Fibroblast of gingiva (primary cell): Measurements from ENCODE around the gene PGBD5.

ENCODE experiments used
- DNase-seq: peaks from one replicate; pipeline ENCODE4 v3.0.0-alpha.2; 2011; ENCODE audit warnings: low read depth

Gene PGBD5

DNA sequence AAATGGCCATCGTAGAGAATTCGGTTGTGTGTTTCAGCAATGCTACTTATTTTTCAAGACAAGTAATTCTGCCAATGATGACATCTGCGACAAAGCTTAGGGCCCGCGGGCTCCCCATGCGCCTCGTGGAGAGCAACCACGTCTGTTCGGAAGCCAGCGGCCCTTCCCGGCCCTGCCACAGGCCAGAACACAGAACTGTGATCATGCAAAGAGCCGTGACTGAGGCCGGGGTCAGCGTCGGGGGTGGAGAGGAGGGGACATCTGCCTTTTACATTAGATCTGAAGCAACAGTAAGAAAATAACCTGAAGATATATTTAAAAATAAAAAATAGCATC lies 103.7 kb downstream of the PGBD5 start:
- no peak for DNase-seq

DNA sequence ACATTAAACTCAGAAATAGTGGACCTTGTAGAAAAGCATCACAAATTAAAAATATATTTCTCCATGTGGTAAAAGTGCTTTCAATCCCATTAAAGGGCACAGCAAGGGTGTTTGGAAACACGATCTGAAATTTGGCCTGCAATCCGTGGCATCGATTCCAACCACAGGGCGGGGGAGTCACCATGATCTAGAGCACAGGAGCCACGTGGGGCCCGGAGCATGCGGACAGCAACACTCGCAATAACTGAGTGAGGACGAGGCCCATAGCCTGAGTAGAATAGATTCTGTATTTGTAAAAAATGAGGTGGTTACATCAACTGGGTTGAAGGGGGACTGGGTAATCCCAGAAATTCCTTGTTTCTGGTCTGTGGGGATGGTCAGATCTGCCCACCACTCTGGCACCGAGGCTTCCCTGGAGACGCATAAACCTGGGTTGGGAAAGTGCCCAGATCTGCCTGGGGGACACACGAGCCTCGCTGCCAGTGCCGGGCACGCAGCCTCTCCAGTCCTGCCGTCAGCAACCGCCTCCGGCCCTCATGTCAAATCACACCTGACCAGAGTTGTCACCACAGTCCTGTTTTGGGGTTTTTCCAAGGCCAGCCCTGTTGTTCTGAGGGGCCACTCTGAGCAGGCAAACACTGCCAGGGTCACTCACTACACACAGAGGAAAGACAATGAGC lies 104.3 kb downstream of the PGBD5 start:
- DNase-seq = no peak

DNA sequence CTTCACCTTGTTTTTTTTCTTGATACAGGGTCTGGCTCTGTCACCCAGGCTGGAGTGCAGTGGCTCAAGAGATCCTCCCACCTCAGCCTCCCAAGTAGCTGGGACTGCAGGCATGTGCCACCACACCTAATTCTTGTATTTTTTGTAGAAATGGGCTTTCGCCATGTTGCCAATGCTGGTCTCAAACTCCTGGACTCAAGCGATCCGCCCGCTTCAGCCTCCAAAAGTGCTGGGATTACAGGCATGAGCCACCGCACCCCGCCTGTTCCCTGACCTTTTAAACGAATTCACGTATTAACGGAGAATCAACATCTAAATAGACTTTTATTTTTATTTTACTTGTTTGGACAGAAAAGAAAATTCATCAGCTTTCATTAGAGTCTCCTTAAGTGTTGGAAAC lies 104.8 kb downstream of the PGBD5 start:
- no peak for DNase-seq

DNA sequence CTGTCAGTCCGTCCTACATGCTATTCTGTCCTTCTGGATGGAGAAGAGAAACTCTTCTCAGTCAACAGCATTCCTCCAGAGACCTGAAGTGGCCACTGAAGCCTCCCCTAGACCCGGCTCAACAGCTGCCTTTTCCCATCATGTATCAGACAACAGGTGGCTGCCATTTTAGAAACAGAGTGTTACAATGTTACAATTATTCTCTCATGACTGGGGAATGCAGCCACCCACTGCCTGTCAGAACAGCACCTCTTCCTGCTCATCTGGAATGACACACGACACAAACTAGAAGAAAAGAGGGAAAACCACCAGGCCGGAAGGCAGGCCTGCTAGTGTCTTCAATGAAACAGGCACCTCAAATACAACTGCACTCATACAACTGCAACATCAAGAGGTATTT lies 105.3 kb downstream of the PGBD5 start:
- no peak for DNase-seq

DNA sequence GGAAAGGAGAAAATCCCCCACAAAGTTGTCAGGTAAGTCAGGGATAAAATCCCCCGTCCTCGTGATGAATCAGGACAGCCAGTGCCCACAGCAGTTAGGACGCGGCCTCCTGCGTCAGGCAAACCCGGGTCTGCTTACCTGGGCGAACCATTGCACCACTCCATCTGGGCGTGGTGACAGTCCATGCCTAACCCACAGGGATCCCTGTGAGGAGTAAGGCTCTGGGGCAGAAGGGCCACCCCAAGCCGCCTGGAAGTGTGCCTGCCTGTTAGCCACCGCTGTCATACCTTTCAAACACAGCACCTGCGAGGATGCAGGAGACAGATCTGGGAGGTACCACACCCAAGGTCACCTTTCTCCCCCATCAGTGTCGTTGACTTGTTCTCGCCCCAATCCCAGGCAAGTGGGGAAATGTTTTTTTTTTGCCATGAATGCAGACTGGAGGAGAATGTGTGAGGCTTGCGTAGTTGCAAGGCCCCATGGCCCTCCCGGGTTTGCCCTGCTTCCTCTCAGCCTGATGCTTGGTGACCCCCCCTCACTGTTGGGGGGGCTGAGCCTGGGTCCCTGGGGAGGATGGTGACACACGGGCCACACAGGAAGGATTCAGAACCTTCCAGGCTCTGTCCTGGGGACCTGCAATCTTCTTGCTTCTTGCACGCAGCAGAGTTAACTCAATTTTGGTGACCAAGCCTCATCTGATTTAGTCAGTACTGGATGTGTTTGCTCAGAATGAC lies 107.0 kb downstream of the PGBD5 start:
- DNase-seq = no peak

DNA sequence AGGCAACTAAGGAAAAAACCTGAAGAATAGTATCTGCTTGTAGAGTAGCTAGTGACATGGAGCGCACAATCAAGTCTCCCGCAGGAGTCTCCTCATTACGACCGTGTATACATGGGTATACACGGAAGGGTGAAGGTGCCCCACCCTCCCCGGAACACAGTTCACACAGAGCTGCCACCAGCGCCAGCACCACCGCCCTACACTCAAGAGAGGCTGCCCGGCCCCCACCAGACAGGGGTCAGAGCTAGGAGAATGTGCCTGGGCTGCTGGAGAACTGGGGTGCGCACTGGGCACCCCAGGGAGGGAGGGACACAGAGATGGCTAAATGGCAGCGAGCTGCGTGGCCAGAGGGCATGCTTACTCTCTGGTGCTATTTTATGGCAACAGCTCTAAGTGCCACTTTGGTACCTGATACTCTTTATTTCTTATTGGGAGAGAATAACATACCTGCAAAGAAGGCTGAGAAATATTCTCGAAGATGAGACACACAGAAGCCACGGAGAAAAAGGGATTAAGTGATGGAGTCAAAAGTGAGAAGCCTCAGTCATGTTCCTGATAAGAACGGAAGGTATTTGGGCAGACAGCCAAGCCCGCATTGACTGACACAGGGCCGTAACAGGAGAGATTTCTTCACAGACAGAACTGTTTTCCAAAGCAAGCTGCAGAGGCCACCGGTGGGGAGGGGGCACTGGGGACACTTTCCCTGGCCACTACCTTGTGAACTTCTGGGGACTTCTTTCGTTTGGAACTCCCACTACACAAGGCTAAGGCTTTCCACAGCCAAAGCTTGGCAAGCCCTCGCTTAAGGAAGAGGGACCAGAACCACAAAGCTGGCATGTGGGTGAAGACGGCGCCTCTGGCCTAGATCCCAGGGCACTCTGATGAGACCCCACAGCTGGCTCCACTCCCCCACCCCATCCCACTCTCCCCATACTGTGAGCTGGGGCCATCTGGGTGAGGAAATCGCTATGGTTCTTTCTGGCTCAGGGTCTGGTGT lies 108.0 kb downstream of the PGBD5 start:
- DNase-seq = no peak

DNA sequence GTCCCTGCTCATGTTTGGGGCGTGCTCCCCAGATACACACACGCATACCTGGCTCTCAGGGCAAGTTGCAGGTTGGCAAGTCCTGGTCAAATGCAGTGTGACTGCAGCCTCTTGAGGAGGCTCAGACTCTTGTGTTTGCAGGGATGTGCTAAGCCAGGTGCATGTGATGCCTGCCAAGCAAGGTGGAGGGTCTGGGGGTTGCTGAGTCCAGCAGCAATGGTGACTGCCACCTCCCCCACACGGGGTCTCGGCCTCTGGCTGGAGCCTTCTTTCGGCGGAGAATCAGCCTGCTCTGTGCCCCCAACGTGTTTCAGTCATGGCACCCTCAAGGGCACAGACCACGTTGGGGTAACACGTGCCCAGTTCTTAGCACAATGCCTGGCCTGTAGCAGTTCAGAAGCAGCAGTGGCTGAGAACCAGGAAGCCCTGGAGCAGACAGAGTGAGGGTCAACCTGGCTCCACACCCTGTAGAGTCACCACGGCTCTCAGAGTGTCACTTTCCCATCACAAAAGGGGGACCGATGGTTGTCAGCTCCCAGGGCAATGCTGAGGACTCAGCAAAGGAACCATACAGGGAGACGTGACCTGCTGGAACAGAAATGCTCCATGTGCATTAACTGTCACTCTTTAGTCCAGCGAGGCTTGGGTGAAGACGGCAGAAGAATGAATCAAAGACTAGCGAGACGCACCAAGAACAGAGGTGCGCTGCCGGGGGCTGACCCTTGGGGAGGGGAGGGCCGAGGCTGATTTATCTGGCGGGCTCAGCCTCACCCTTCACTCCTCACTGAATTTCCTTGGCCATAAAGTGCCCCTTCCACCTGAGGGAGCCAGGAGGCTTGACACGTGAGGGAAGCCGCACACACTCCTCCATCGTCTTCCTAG lies 109.0 kb downstream of the PGBD5 start:
- DNase-seq = no peak

DNA sequence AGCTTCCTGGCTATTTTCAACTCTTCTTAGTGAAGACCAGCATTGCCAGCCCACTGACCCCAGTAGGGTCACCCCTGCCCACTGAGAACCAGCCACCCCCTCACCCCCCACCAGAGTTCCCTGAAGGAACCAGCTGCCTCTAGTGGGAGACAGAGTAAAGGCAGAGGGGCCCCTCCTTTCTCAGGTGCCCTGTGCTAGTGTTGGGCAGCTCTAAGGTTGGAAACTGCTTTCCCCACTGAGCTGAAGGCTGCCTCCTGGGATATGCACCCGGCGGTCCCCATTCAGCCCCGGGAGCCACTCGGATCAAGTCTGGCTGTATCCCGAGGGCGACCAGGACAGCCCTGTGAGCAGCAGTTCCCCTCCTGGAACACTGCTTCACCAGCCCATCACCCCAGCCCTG lies 111.0 kb downstream of the PGBD5 start:
- DNase-seq = no peak

DNA sequence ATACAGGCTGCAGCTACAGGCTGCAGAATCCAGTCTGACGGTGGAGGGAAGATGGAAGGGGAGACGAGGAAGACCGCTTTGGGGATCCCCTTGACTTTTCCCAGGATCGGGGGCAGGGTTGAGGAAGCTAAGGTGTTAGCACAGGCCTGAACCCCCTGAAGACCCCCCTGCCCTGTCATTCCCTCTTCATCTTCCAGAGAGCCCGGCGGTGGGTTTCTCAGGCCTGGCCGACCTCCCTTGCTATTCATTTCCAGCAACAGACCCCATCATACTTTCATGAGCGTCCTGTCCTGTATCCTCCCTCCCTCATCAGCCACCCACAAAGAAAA lies 112.0 kb downstream of the PGBD5 start:
- no peak for DNase-seq

DNA sequence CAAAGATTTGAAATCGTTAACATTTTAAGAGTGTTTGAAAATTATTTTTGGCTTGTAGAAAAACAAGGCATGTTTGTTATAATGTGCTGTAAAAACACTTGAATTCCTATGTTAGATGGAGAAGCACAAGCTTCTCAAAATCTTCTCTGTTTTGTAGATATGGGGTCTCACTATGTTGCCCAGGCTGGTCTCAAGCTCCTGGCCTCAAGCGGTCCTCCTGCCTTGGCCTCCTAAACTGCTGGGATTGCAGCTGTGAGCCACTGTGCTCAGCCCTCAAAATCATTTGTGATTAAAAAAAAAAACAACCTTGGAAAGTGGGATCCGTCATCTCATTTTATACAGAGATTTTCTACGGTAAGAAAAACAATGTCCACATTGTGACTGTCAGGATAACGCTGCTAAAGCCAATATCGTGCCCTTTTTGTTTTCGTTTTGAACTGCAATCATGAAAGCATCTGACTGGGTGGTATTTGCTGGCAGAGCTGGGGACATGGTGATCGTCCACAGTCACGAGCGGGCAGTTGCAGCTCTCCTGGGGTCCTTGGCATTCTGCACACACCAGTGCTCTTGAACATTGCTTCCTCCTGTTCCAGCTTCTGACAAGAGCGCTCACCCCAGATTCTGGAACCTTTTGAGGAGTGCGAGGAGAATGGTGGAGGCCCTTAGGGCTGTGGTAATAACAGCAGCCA lies 112.5 kb downstream of the PGBD5 start:
- DNase-seq = no peak

DNA sequence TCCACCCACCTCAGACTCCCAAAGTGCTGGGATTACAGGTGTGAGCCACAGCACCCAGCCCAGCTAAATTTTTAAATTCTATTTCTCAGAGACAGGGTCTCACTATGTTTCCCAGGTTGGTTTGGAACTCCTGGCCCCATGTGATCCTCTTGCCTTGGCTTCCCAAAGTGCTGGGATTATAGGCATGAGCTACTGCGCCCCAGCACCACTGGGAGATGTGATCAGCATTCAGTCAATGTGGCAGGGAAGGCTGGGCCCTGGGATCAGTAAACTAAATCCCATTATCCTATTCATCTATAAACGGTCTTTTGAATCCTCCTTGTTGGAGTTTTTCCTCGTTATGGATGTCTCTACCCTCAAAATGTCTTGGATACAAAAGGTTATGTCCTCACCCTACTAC lies 113.5 kb downstream of the PGBD5 start:
- no peak for DNase-seq

DNA sequence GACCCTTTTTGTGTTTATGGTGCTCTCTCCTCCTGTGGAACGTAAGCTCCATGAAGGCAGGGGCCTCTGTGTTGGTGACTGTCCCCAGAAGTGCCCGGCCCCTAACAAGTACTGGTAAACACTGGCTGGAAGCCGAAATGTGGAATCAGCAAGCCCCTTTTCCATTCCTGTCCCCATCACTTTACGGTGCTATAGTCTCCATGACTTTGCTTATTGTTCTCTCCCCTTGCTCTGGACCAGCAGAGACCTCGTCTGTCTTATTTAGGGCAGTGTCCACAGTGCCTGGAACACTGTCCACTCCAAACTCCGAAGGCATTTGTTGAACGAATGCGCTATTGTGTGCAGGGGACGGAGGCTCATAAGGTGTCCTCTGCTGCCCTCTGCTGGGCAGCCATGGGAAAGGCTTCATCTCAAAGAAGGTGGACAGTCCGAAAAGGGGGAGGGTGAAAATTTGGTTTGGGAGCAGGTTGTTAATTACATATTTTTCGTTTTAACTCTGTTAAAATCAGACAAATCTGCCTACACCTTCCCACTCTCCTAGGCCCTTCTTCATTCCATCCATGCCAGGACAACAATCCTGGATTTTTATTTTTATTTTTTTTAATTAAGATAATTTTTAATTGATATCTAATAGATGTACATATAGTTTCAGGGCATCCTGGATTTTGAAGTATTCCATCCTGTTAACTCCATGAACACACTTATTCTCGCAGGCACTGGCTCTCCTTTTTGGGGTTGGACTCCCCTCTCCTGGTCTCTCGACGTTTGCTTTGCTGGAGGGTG lies 115.6 kb downstream of the PGBD5 start:
- DNase-seq = peak; percentile 55

DNA sequence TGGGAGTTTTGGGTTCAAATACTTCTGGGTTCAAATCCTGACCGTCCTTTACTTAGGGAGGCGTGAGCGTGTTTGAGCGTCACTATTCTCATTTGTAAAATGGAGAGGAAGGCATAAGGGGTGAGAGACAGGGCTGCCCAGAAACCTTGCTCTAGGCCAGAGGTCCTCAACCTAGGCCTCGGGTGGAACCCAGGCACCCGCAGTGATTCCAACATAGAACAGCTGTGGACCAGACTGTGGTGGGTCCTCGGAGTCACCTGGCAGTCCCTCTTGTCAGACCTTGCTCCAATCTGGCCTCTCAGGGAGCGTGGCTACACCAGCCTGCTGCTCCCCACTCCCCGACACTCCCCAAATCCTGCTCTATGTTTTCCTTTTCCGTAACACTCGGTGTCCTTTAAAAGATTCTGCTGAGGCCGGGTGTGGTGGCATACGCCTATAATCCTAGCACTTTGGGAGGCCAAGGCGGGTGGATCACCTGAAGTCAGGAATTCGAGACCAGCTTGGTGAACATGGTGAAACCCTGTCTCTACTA lies 116.4 kb downstream of the PGBD5 start:
- DNase-seq = no peak

DNA sequence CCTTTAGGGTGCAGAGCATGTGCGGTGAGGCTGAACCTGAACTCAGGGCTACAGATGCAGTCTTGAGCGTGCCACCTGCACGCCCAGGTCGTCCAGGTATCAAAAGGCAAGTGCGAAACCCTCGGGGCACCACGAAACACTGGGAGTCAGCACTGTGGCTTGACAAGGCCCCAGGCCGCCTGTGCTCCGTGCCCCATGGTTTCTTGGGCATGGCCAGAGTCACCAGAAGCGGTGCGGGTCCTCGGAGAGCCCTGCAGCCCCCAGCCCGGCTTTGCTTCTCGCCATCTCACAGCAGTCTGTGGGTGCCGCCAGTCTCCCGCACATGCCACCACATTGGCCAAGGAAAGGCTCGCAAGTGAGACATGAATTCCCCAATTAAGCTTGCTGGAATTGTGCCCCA lies 117.3 kb downstream of the PGBD5 start:
- no peak for DNase-seq

DNA sequence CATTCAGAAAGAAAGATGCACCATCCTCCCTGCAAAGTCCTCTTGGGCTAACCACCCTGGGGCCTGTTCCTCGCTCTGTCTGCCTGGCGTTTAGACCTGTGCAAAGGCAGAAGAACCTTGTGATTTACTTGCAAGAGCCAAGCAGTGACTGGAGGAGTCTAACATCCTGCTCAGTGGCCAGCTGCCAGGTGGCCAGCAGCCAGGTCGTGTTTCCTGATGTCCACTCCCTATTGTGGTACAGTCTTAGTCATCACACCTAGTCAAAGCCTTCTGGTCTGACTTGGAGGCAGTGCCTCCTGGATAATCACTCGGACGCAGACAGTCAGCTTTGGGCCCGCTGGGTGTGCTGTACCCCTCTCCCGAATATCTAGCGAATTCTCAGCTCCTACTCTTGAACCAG lies 118.1 kb downstream of the PGBD5 start:
- peak; percentile 19 for DNase-seq

DNA sequence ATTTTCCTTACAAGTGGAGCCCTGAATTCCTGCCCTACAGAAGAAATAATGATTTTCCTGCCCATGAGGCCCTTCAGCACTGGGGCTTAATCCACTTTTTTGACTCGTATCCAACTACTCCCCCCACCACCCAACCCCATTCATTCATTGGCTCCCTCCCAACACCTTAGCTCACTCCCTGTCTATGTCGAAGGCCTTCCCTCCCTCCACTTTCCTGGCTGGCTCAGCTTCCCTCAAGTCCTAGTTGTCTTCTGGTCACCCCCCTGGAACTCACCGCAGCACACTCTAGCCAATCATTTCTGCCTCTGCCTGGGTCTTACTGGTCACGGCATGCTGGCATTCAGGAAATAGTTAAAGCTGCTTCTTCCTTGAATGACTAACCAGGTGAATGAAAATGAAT lies 118.9 kb downstream of the PGBD5 start:
- DNase-seq = no peak

DNA sequence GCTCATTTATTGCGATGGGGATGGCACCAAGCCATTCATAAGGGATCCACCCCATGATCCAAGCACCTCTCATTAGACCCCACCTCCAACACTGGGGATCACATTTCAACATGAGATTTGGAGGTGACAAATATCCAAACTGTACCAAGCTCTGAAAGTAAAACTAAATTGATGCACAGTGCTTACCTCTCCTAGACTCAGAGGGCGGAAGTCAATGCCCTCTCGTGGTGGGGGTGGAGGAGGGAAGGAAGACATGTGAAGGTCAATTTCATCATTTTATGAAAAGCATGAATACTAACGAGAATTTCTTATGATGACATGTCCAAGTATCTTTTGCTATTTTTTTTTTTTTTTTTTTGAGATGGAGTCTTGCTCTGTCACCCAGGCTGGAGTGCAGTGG lies 120.0 kb downstream of the PGBD5 start:
- DNase-seq = no peak

DNA sequence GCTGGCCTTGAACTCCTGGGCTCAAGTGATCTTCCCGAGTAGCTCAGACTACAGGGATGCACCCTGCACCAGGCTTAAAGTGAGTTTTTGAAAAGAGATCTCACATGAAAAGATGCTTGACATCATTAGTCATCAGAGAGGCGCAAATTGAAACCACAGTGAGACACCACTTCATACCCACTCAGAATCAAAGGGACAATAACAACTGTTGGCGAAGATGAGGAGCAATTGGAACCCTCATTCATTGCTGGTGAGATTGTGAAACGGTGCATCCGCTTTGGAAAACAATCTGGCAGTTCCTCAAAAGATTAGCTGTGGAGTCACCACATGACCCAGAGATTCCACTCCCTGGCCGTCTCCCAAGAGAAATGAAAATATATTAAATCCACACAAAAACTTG lies 122.3 kb downstream of the PGBD5 start:
- peak; percentile 30 for DNase-seq

DNA sequence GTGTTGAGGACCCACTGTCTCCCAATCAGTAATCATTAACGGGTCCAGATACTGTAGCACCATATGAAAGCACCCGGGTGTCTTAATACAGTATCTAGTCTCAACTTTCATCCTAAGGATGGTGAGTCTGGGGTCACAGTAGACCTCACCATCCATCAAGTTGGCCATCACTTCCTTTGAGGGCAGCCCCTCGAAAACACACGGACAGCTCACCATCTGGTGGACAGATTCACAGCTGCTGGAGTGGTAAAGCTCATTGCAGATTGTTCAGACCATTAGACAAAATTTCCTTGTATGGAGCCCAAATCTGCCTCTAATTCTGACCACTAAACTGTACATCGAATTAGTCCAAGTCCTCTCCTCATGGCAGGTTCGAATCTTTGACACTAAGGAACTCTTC lies 123.1 kb downstream of the PGBD5 start:
- DNase-seq = no peak

DNA sequence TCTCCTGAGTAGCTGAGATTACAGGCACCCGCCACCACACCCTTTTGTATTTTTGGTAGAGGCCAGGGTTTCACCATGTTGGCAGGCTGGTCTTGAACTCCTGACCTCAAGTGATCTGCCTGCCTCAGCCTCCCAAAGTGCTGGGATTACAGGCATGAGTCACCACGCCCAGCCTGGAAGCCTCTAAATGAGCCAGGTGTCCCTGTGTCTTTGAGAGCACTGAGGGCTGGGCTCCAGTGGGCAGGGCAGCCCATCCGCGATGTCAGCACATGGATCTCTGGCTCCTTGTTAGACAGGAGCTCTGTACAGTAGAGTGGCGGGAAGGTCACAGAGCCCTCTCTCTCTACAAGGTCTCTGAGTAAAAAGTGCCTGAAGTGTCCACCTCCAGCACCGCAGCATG lies 124.3 kb downstream of the PGBD5 start:
- DNase-seq = no peak
